ENCODE measurements around the gene PLCH1. TPM values are rescaled to one million over a fixed set of nuclear protein-coding genes. Genes with fewer than 3 reads are reported as not detected.

The PLCH1 gene
- total and polyA plus RNA-seq, 2 donors (not counting 1 experiment from before 2014, with no cell fraction given): under 0.01 to 0.03 TPM

DNA sequence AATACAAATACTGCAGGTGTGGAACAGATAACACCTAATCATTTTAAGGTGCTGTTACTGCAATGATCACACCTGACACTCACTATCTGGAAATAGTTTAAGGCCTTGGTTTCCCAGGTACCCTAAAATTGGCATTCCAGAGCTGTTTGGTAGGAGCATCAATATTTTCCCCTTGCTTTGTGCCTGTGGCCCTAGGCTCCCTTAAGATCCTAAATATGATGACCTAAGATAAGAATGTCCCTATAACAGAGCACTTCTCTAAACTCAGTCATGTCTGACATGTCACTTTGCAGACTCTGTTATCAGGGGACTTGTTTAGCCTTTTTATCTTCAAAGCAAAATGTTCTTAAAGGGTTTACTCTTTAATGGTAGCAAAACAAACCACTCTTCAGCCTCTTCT lies 335.5 kb downstream of the PLCH1 start:
- no peak overlapping the region for H2AFZ ChIP-seq (ENCODE audit: low read length)
- DNase-seq (ENCODE audit: low read depth in 2 of 2): no peak
- H3K9me3 ChIP-seq (ENCODE audit: control insufficient read depth, insufficient read depth, low read depth, low read length): no peaks in the 10 kb centered on the region
- no peak overlapping the region for H3K27ac ChIP-seq (ENCODE audit: insufficient read depth, low read length)
- H3K4me2 ChIP-seq (ENCODE audit: extremely low read depth, insufficient read depth, low read length): no peak overlapping the region
- no peak overlapping the region for H3K4me3 ChIP-seq (replicated peaks in 1 of 4; ENCODE audit: control extremely low read depth in 1 of 4, insufficient read depth in 1 of 4, low read depth in 3 of 4, low read length in 4 of 4)
- H3K4me1 ChIP-seq (ENCODE audit: control insufficient read depth, extremely low read depth, insufficient read depth, low read length): peaks cover 4% of the 10 kb centered on the region
- H3K27me3 ChIP-seq (ENCODE audit: control insufficient read depth, insufficient read depth, low read length): no peaks in the 10 kb centered on the region
- TF ChIP-seq, protein P1, sequence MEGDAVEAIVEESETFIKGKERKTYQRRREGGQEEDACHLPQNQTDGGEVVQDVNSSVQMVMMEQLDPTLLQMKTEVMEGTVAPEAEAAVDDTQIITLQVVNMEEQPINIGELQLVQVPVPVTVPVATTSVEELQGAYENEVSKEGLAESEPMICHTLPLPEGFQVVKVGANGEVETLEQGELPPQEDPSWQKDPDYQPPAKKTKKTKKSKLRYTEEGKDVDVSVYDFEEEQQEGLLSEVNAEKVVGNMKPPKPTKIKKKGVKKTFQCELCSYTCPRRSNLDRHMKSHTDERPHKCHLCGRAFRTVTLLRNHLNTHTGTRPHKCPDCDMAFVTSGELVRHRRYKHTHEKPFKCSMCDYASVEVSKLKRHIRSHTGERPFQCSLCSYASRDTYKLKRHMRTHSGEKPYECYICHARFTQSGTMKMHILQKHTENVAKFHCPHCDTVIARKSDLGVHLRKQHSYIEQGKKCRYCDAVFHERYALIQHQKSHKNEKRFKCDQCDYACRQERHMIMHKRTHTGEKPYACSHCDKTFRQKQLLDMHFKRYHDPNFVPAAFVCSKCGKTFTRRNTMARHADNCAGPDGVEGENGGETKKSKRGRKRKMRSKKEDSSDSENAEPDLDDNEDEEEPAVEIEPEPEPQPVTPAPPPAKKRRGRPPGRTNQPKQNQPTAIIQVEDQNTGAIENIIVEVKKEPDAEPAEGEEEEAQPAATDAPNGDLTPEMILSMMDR (conservative IDR thresholded peaks at IDR 0.05 in 1 of 2, IDR thresholded peaks at IDR 0.05 in 1 of 2; ENCODE audit: low read depth in 1 of 2, low read length in 2 of 2): no peak
- TF ChIP-seq EZH2 (IDR thresholded peaks at IDR 0.05; ENCODE audit: low read length, missing control alignments): no peak
- no peaks in the 10 kb centered on the region for H3K79me2 ChIP-seq (ENCODE audit: control insufficient read depth, insufficient read depth, low read length)
- no peak overlapping the region for H3K9ac ChIP-seq (ENCODE audit: insufficient read depth, low read length)
- H4K20me1 ChIP-seq (ENCODE audit: control insufficient read depth, extremely low read depth, insufficient read depth, low read length): no peaks in the 10 kb centered on the region
- H3K36me3 ChIP-seq (ENCODE audit: control insufficient read depth, insufficient read depth, low read length): no peaks in the 10 kb centered on the region

DNA sequence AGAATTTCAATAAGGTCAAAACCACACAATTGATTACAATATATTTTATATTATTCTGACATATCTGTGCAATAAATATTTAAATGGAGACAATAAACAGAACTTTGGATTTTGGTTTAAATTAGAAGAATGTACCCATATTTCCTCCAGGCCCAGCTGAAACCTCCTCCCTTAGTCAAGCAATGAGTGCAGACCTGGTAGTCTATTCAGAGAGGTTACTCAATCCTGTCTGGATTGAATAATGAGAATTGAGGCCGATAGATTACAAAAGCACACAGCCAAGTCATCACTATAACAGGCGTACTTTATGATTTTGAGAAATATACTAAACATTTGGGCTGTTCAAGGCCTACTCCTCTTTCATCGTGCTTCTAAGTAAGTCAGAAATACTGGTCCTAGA lies 336.9 kb downstream of the PLCH1 start:
- no peak for TF ChIP-seq EZH2 (IDR thresholded peaks at IDR 0.05; ENCODE audit: low read length, missing control alignments)
- TF ChIP-seq, protein P1 (conservative IDR thresholded peaks at IDR 0.05 in 1 of 2, IDR thresholded peaks at IDR 0.05 in 1 of 2; ENCODE audit: low read depth in 1 of 2, low read length in 2 of 2): no peak
- Histone ChIP-seq H3K36me3 (ENCODE audit: control insufficient read depth, insufficient read depth, low read length) (no peaks in the 10 kb centered on the region), H3K27ac (ENCODE audit: insufficient read depth, low read length) (peak overlapping the region; percentile 0), H2AFZ (ENCODE audit: low read length) (no peak overlapping the region), H3K9me3 (ENCODE audit: control insufficient read depth, insufficient read depth, low read depth, low read length) (no peaks in the 10 kb centered on the region), H4K20me1 (ENCODE audit: control insufficient read depth, extremely low read depth, insufficient read depth, low read length) (no peaks in the 10 kb centered on the region), H3K4me1 (ENCODE audit: control insufficient read depth, extremely low read depth, insufficient read depth, low read length) (peaks cover 4% of the 10 kb centered on the region), H3K4me3 (replicated peaks in 1 of 4; ENCODE audit: control extremely low read depth in 1 of 4, insufficient read depth in 1 of 4, low read depth in 3 of 4, low read length in 4 of 4) (no peak overlapping the region), H3K4me2 (ENCODE audit: extremely low read depth, insufficient read depth, low read length) (no peak overlapping the region), H3K27me3 (ENCODE audit: control insufficient read depth, insufficient read depth, low read length) (no peaks in the 10 kb centered on the region), H3K79me2 (ENCODE audit: control insufficient read depth, insufficient read depth, low read length) (no peaks in the 10 kb centered on the region), H3K9ac (ENCODE audit: insufficient read depth, low read length) (no peak overlapping the region)
- DNase-seq (ENCODE audit: low read depth in 2 of 2): no peak

DNA sequence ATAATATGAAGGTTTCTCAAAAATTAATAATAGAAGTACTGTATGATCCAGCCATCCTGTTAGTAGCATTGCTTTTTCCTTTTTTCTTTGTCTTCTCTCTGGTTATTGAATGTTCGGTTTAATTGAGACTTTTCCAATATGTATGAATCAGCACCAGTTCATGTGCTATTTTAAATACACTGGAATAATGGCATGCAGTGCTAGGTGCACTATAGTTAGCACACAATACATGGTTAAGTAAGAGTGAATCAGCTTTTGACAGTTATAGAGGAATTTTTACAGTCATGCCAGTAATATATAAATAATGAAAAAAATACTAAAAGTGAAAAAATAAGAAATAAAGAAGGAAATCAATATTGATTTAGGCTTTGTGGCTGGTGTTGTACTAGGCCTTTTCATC lies 337.5 kb downstream of the PLCH1 start:
- H2AFZ ChIP-seq (ENCODE audit: low read length): no peak overlapping the region
- H3K4me3 ChIP-seq (replicated peaks in 1 of 4; ENCODE audit: control extremely low read depth in 1 of 4, insufficient read depth in 1 of 4, low read depth in 3 of 4, low read length in 4 of 4): no peak overlapping the region
- no peak overlapping the region for H3K4me2 ChIP-seq (ENCODE audit: extremely low read depth, insufficient read depth, low read length)
- H4K20me1 ChIP-seq (ENCODE audit: control insufficient read depth, extremely low read depth, insufficient read depth, low read length): no peaks in the 10 kb centered on the region
- no peak overlapping the region for H3K27ac ChIP-seq (ENCODE audit: insufficient read depth, low read length)
- peaks cover 4% of the 10 kb centered on the region for H3K4me1 ChIP-seq (ENCODE audit: control insufficient read depth, extremely low read depth, insufficient read depth, low read length)
- TF ChIP-seq, protein P1 (conservative IDR thresholded peaks at IDR 0.05 in 1 of 2, IDR thresholded peaks at IDR 0.05 in 1 of 2; ENCODE audit: low read depth in 1 of 2, low read length in 2 of 2): no peak
- TF ChIP-seq EZH2 (IDR thresholded peaks at IDR 0.05; ENCODE audit: low read length, missing control alignments): no peak
- no peaks in the 10 kb centered on the region for H3K36me3 ChIP-seq (ENCODE audit: control insufficient read depth, insufficient read depth, low read length)
- H3K9ac ChIP-seq (ENCODE audit: insufficient read depth, low read length): no peak overlapping the region
- H3K9me3 ChIP-seq (ENCODE audit: control insufficient read depth, insufficient read depth, low read depth, low read length): no peaks in the 10 kb centered on the region
- H3K79me2 ChIP-seq (ENCODE audit: control insufficient read depth, insufficient read depth, low read length): no peaks in the 10 kb centered on the region
- peak in 1 of 2 donors; percentile 7 for DNase-seq (ENCODE audit: low read depth in 2 of 2)
- H3K27me3 ChIP-seq (ENCODE audit: control insufficient read depth, insufficient read depth, low read length): no peaks in the 10 kb centered on the region
